B cell (primary cell): ENCODE results near the gene PLA2G12A.

ENCODE experiments used
- CTCF ChIP-seq: fragments of 200-600 bp; IDR thresholded peaks from one replicate; pipeline ENCODE4 v1.8.0; 2022; ENCODE audit warnings: antibody characterized with exemption, mild to moderate bottlenecking
- EZH2 ChIP-seq: IDR thresholded peaks from 2 replicates; pipeline ENCODE4 v1.6.1; 2012; ENCODE audit warnings: borderline replicate concordance, low read depth, mild to moderate bottlenecking, moderate library complexity, low read length; ENCODE audit not compliant: insufficient read depth, poor library complexity, severe bottlenecking

DNA sequence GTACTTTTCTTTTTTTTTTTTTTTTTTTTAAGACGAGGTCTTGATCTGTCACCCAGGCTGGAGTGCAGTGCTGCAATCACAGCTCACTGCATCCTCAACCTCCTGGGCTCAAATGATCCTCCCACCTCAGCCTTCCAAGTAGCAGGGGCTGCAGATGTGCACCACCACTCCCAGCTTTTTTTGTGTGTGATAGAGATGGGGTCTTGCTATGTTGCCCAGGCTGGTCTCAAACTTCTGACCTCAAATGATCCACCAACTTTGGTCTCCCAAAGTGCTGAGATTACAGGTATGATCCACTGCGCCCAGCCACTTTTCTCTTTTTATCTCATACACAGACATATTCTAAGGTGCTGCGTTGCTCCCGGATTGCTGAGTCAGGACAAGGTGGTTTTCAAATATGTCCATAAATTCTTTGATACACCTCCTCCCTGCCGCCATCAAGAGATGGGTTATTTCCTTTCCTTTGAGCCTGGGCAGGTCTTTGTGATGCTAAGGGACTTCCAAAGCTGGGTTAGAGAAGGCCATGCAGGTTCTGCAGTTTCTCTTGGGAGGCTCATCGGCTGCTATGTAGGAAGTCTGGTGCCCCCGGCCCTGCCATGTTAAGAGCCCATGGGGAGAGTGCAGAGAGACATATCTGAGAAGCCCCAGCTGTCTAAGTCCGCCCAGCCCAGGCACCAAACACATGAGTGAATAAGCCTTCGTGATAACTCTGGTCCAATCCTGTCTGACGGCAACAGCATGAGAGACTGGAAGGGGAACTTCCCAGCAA lies 8.4 kb upstream of the PLA2G12A start:
- TF ChIP-seq EZH2 (no peak), CTCF (no peak)
